WTC11 (cell line): ENCODE results near the gene INPP4B. TPM values are rescaled to one million over a fixed set of nuclear protein-coding genes. Genes with fewer than 3 reads are reported as not detected.

Experiments used
- ATAC-seq: fragments of 200-7000 bp; cut with Tn5 transposase; 2 replicates; pipeline ENCODE4 v1.10.0; 2021; ENCODE audit warnings: mild to moderate bottlenecking, moderate library complexity
- CTCF ChIA-PET: fragments of 300-600 bp; sonication (Branson Sonifier 250); formaldehyde crosslinking; loops from one replicate; lab custom pipeline; 2021; ENCODE audit warnings: antibody characterized with exemption; lab: Charles Lee
- POLR2A ChIA-PET: fragments of 350-600 bp; sonication (Branson Sonifier 250); formaldehyde crosslinking; loops from one replicate; lab custom pipeline; 2021; ENCODE audit warnings: antibody characterized with exemption; lab: Charles Lee
- DNase-seq: peaks from one replicate; pipeline ENCODE4 v3.0.0; 2021; ENCODE audit warnings: low spot score
- H3K27ac Mint-ChIP-seq: 2 replicates; pipeline ENCODE4 v1.8.0; 2021; ENCODE audit warnings: mixed read lengths
- H3K27me3 Mint-ChIP-seq: 2 replicates; pipeline ENCODE4 v1.8.0; 2021; ENCODE audit warnings: low read depth, mild to moderate bottlenecking, moderate library complexity, mixed read lengths
- H3K36me3 Mint-ChIP-seq: 2 replicates; pipeline ENCODE4 v1.8.0; 2021; ENCODE audit warnings: mixed read lengths
- H3K4me1 Mint-ChIP-seq: 2 replicates; pipeline ENCODE4 v1.8.0; 2022; ENCODE audit warnings: mixed read lengths
- H3K4me3 Mint-ChIP-seq: 2 replicates; pipeline ENCODE4 v1.8.0; 2021; ENCODE audit warnings: mild to moderate bottlenecking, moderate library complexity, mixed read lengths
- H3K9me3 Mint-ChIP-seq: 2 replicates; pipeline ENCODE4 v1.8.0; 2021; ENCODE audit warnings: mixed read lengths
- ATF1 ChIP-seq: sonication (generic); formaldehyde crosslinking; IDR thresholded peaks from 2 replicates; pipeline ENCODE4 v1.8.1; 2023; ENCODE audit warnings: mild to moderate bottlenecking, moderate library complexity, missing genetic modification reagents
- E2F5 ChIP-seq: sonication (generic); formaldehyde crosslinking; IDR thresholded peaks from 2 replicates; pipeline ENCODE4 v1.8.1; 2022; ENCODE audit warnings: mild to moderate bottlenecking, moderate library complexity, missing genetic modification reagents
- ELF4 ChIP-seq: sonication (generic); formaldehyde crosslinking; IDR thresholded peaks from 2 replicates; pipeline ENCODE4 v1.8.1; 2022; ENCODE audit warnings: low read depth, mild to moderate bottlenecking, moderate library complexity, missing genetic modification reagents
- ERG ChIP-seq: fragments of 250-450 bp; sonication (Bioruptor Pico); IDR thresholded peaks from 2 replicates; pipeline ENCODE4 v1.8.0; 2021; ENCODE audit warnings: mild to moderate bottlenecking
- ETV6 ChIP-seq: sonication (generic); formaldehyde crosslinking; IDR thresholded peaks from 2 replicates; pipeline ENCODE4 v1.8.1; 2022; ENCODE audit warnings: mild to moderate bottlenecking, missing genetic modification reagents
- FOXP1 ChIP-seq: sonication (generic); formaldehyde crosslinking; IDR thresholded peaks from 2 replicates; pipeline ENCODE4 v1.8.0; 2022; ENCODE audit warnings: missing genetic modification reagents, mild to moderate bottlenecking, moderate library complexity, borderline replicate concordance
- GTF2I ChIP-seq: fragments of 250-450 bp; sonication (Bioruptor Pico); conservative IDR thresholded peaks from 2 replicates; pipeline ENCODE4 v1.4.0; 2021; ENCODE audit warnings: mild to moderate bottlenecking
- KAT7 ChIP-seq: sonication (generic); formaldehyde crosslinking; IDR thresholded peaks from 2 replicates; pipeline ENCODE4 v1.8.1; 2023; ENCODE audit warnings: missing genetic modification reagents, mild to moderate bottlenecking, borderline replicate concordance
- MXD4 ChIP-seq: fragments of 250-450 bp; sonication (Bioruptor Pico); IDR thresholded peaks from 2 replicates; pipeline ENCODE4 v1.8.0; 2021; ENCODE audit warnings: mild to moderate bottlenecking, moderate library complexity, borderline replicate concordance
- NFATC4 ChIP-seq: fragments of 250-450 bp; sonication (Bioruptor Pico); IDR thresholded peaks from 2 replicates; pipeline ENCODE4 v1.9.0; 2021; ENCODE audit warnings: mild to moderate bottlenecking
- NR1H2 ChIP-seq: sonication (generic); formaldehyde crosslinking; IDR thresholded peaks from 2 replicates; pipeline ENCODE4 v1.9.0; 2021; ENCODE audit warnings: mild to moderate bottlenecking, moderate library complexity, missing genetic modification reagents
- NR2C2 ChIP-seq: sonication (generic); formaldehyde crosslinking; IDR thresholded peaks from 2 replicates; pipeline ENCODE4 v1.8.0; 2022; ENCODE audit warnings: mild to moderate bottlenecking, missing genetic modification reagents
- PREB ChIP-seq: sonication (generic); formaldehyde crosslinking; IDR thresholded peaks from 2 replicates; pipeline ENCODE4 v1.8.1; 2022; ENCODE audit warnings: mild to moderate bottlenecking, missing genetic modification reagents, moderate library complexity, borderline replicate concordance
- RELA ChIP-seq: sonication (generic); formaldehyde crosslinking; IDR thresholded peaks from 2 replicates; pipeline ENCODE4 v1.8.1; 2022; ENCODE audit warnings: missing genetic modification reagents, mild to moderate bottlenecking, borderline replicate concordance
- RORB ChIP-seq: fragments of 250-450 bp; sonication (Bioruptor Pico); IDR thresholded peaks from 2 replicates; pipeline ENCODE4 v1.9.0; 2021; ENCODE audit warnings: mild to moderate bottlenecking
- SMAD3 ChIP-seq: sonication (generic); formaldehyde crosslinking; IDR thresholded peaks from 2 replicates; pipeline ENCODE4 v1.8.0; 2022; ENCODE audit warnings: missing genetic modification reagents, mild to moderate bottlenecking, borderline replicate concordance
- TCF7 ChIP-seq: sonication (generic); formaldehyde crosslinking; IDR thresholded peaks from 2 replicates; pipeline ENCODE4 v1.8.0; 2022; ENCODE audit warnings: mild to moderate bottlenecking, low read depth, missing genetic modification reagents, moderate library complexity
- TEAD4 ChIP-seq: sonication (generic); formaldehyde crosslinking; IDR thresholded peaks from 2 replicates; pipeline ENCODE4 v1.8.0; 2022; ENCODE audit warnings: mild to moderate bottlenecking, missing genetic modification reagents
- ZBTB21 ChIP-seq: sonication (generic); formaldehyde crosslinking; IDR thresholded peaks from 2 replicates; pipeline ENCODE4 v1.8.1; 2023; ENCODE audit warnings: mild to moderate bottlenecking, missing genetic modification reagents, borderline replicate concordance
- ZNF138 ChIP-seq: sonication (generic); formaldehyde crosslinking; conservative IDR thresholded peaks from 2 replicates; pipeline ENCODE4 v1.8.1; 2022; ENCODE audit warnings: mild to moderate bottlenecking, moderate library complexity, missing genetic modification reagents
- ZNF423 ChIP-seq: fragments of 250-450 bp; sonication (Bioruptor Pico); IDR thresholded peaks from 2 replicates; pipeline ENCODE4 v2.1.2; 2022; ENCODE audit warnings: mild to moderate bottlenecking, moderate library complexity
- total RNA-seq: library from RNA; stranded (reverse); gene quantifications from 3 replicates; pipeline ENCODE4 v1.2.3, GENCODE V29; 2021
- TF ChIP-seq, protein P1 (sequence below): sonication (generic); formaldehyde crosslinking; IDR thresholded peaks from 2 replicates; pipeline ENCODE4 v1.8.1; 2022; ENCODE audit warnings: missing genetic modification reagents, borderline replicate concordance
- TF ChIP-seq, protein P2 (sequence below): sonication (generic); formaldehyde crosslinking; IDR thresholded peaks from 2 replicates; pipeline ENCODE4 v1.8.1; 2023; ENCODE audit warnings: mild to moderate bottlenecking, missing genetic modification reagents
- TF ChIP-seq, protein P3 (sequence below): fragments of 250-450 bp; sonication (Bioruptor Pico); conservative IDR thresholded peaks from 2 replicates; pipeline ENCODE4 v1.9.0; 2021; ENCODE audit warnings: mild to moderate bottlenecking
- TF ChIP-seq, protein P4 (sequence below): fragments of 250-450 bp; sonication (Bioruptor Pico); IDR thresholded peaks from 2 replicates; pipeline ENCODE4 v2.1.2; 2022; ENCODE audit warnings: mild to moderate bottlenecking, moderate library complexity

The INPP4B gene
- total RNA-seq, 1 experiment from 2014 or later, result 0.92 TPM

DNA sequence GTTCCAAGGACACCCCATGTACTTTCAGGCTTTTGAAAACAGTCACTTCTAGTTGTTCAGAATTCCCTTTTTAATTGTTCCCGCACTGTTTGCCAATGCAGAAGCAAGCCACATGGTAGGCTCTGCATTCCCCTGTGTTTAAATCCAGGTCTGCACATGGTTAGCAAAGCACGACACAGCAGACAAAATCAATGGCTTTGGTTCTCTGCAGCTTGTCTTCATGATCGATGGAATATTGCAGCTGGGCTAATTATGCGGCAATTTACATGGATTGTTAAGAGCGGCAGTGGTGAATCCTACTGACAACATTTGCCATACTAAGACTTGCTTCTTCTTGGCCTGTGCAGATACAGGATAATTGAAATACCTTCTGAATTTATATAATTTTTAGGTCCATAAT is 20.6 kb upstream of the INPP4B start:
- ChIA-PET CTCF (no interaction called here), POLR2A (no interaction called here)
- TF ChIP-seq ZNF138 (CRISPR knock-in tag) (no peak), TCF7 (no peak), KAT7 (CRISPR knock-in tag) (no peak), GTF2I (CRISPR knock-in tag) (no peak), NR2C2 (CRISPR knock-in tag) (no peak), NR1H2 (no peak), SMAD3 (CRISPR knock-in tag) (no peak), MXD4 (CRISPR knock-in tag) (no peak), ZNF423 (no peak), RORB (no peak)
- TF ChIP-seq, protein P1, sequence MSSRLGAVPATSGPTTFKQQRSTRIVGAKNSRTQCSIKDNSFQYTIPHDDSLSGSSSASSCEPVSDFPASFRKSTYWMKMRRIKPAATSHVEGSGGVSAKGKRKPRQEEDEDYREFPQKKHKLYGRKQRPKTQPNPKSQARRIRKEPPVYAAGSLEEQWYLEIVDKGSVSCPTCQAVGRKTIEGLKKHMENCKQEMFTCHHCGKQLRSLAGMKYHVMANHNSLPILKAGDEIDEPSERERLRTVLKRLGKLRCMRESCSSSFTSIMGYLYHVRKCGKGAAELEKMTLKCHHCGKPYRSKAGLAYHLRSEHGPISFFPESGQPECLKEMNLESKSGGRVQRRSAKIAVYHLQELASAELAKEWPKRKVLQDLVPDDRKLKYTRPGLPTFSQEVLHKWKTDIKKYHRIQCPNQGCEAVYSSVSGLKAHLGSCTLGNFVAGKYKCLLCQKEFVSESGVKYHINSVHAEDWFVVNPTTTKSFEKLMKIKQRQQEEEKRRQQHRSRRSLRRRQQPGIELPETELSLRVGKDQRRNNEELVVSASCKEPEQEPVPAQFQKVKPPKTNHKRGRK (CRISPR knock-in tag), result no peak
- peaks cover 12% of the 10 kb centered on the region for H3K9me3 Mint-ChIP-seq
- DNase-seq (no peak), ATAC-seq (no peak)
- no peaks in the 10 kb centered on the region for H3K36me3 Mint-ChIP-seq
- H3K4me1 Mint-ChIP-seq, result no peaks in the 10 kb centered on the region
- H3K27ac Mint-ChIP-seq, result no peak overlapping the region
- H3K27me3 Mint-ChIP-seq, result no peaks in the 10 kb centered on the region
- no peak overlapping the region for H3K4me3 Mint-ChIP-seq

- no peaks in the 10 kb centered on the region for H3K4me1 Mint-ChIP-seq
- H3K4me3 Mint-ChIP-seq, result no peak overlapping the region
- H3K27me3 Mint-ChIP-seq, result no peaks in the 10 kb centered on the region; the same call in 1 of the 2 replicates
- H3K27ac Mint-ChIP-seq, result no peak overlapping the region
- no peak for TF ChIP-seq SMAD3 (CRISPR knock-in tag)
- TF ChIP-seq ATF1, result no peak
- no peak for TF ChIP-seq PREB (CRISPR knock-in tag)
- TF ChIP-seq ZBTB21 (CRISPR knock-in tag), result no peak
- TF ChIP-seq, protein P2, sequence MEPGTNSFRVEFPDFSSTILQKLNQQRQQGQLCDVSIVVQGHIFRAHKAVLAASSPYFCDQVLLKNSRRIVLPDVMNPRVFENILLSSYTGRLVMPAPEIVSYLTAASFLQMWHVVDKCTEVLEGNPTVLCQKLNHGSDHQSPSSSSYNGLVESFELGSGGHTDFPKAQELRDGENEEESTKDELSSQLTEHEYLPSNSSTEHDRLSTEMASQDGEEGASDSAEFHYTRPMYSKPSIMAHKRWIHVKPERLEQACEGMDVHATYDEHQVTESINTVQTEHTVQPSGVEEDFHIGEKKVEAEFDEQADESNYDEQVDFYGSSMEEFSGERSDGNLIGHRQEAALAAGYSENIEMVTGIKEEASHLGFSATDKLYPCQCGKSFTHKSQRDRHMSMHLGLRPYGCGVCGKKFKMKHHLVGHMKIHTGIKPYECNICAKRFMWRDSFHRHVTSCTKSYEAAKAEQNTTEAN (CRISPR knock-in tag), result no peak
- no peak for TF ChIP-seq E2F5 (CRISPR knock-in tag)
- TF ChIP-seq RELA (CRISPR knock-in tag), result no peak
- TF ChIP-seq, all 79 proteins: peak for 0
- ChIA-PET POLR2A (no interaction called here), CTCF (no interaction called here)
- H3K36me3 Mint-ChIP-seq, result no peaks in the 10 kb centered on the region
- ATAC-seq (no peak), DNase-seq (no peak)
- H3K9me3 Mint-ChIP-seq, result peaks cover 3% of the 10 kb centered on the region; the same call in 1 of the 2 replicates
Measured at GRCh38 chr4:142861351-142861750, 15.2 kb upstream of the INPP4B start.

DNA sequence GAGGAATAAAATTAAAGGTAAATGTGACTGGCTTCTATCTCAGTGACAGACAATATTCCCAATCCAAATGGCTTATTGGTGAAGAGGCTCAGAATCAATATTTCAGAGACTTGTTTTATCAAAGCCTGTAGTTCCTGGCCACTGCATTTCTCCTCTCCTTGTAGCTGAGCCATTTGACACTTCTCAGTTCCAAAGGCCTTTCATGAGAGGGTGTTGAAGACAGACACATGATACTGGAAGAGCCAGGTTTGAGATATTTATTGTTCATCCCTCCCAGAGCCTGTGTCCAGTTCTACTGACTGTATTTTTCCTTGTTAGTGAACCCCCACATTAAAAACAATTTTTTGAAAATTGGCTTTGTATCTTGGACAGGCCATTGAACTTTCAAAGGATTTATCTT is 12.9 kb upstream of the INPP4B start:
- no peaks in the 10 kb centered on the region for H3K36me3 Mint-ChIP-seq
- ChIA-PET POLR2A (no interaction called here), CTCF (no interaction called here)
- H3K27me3 Mint-ChIP-seq, result no peaks in the 10 kb centered on the region; the same call in 1 of the 2 replicates
- H3K27ac Mint-ChIP-seq, result no peak overlapping the region
- DNase-seq (no peak), ATAC-seq (no peak)
- H3K9me3 Mint-ChIP-seq, result no peaks in the 10 kb centered on the region
- H3K4me1 Mint-ChIP-seq, result no peaks in the 10 kb centered on the region
- no peak overlapping the region for H3K4me3 Mint-ChIP-seq
- TF ChIP-seq, protein P3, sequence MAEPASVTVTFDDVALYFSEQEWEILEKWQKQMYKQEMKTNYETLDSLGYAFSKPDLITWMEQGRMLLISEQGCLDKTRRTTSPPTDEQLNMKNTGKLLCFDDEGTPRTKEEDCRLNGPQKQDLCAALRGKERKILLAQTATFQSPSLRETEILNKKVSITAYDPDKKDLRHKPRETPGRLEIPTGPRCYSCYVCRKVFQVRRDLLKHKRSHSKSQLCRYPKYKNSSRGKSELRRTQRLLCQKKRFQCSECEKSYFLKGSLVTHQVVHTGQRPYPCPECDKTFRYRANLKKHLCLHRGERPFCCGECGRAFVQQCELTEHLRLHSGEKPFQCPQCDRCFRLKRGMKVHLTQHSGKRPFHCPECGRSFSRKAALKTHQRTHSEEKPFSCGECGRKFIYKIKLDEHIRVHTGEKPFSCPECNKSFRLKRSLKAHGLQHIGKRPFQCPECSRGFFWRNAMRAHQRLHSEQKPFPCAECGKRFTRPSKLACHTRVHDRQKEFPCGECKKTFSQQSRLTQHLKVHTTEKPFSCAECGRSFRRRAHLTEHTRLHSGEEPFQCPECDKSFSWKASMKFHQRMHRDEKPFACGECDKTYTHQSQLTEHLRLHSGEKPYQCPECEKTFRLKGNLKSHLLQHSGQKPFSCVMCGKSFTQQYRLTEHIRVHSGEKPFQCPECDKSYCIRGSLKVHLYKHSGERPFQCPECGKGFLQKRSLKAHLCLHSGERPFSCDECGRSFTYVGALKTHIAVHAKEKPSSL, result no peak
- no peak for TF ChIP-seq ERG
- TF ChIP-seq FOXP1 (CRISPR knock-in tag), result no peak
- TF ChIP-seq, protein P4, sequence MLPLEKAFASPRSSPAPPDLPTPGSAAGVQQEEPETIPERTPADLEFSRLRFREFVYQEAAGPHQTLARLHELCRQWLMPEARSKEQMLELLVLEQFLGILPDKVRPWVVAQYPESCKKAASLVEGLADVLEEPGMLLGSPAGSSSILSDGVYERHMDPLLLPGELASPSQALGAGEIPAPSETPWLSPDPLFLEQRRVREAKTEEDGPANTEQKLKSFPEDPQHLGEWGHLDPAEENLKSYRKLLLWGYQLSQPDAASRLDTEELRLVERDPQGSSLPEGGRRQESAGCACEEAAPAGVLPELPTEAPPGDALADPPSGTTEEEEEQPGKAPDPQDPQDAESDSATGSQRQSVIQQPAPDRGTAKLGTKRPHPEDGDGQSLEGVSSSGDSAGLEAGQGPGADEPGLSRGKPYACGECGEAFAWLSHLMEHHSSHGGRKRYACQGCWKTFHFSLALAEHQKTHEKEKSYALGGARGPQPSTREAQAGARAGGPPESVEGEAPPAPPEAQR (CRISPR knock-in tag), result no peak
- TF ChIP-seq ETV6 (CRISPR knock-in tag), result no peak
- TF ChIP-seq ELF4, result no peak
- no peak for TF ChIP-seq NR2C2 (CRISPR knock-in tag)
- TF ChIP-seq NFATC4 (CRISPR knock-in tag), result no peak
- TF ChIP-seq TEAD4, result no peak
